GM12873 (cell line): ENCODE data around the gene PARVB.

ENCODE experiments used
- TF ChIP-seq, protein P1 (sequence below): IDR thresholded peaks from 2 replicates; pipeline ENCODE4 v1.5.1; 2012; ENCODE audit warnings: low read depth, mild to moderate bottlenecking, moderate library complexity, low read length, control low read depth; ENCODE audit not compliant: insufficient read depth; ENCODE audit errors: missing control alignments

PARVB gene

DNA sequence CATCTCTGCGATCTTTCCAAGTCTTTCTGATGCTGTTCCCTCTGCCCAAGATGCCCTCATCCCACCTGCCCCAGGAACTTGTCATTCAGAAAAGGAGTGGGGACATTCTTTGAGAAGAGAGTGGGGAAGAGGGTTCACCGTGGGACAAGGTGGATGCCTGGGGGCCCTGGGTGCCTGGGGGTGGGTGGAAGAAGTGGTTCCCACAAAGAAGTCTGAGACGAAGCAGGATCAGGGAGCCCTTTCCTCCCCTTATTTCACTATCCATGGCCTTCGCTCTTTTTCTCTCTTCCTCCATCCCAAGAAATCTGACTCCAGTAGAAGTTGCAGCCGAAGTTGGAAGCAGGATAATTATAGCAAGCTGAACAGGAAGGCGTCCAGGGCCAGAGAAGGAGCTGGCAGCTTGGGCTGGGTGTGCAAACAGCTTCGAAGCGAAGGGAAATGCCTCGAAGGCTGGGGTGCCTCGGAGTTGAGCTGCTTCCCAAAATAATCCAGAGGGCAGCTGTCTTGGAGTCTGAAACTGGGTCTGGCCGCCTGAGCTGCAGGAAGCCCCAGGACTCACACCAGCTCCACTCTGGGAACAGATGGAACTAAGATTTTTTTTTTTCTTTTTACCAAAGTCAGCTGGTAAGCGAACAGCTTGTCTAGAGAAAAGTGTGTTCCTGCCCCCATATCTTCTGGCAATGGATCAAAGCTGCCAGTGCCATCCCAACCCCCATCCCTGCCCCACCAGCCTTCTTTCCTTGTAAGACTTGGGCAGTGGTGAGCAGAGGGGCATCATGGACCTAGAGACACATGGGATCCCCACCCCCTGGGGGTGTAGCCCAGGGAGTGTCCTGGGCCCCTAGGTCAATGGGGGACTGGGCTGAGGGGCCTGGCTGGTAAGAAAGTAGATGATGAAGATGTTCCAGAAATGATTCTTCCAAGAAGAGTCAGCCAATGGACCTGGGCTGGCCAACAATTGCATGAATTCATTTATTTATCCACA is 188.1 kb downstream of the PARVB start:
- TF ChIP-seq, protein P1, sequence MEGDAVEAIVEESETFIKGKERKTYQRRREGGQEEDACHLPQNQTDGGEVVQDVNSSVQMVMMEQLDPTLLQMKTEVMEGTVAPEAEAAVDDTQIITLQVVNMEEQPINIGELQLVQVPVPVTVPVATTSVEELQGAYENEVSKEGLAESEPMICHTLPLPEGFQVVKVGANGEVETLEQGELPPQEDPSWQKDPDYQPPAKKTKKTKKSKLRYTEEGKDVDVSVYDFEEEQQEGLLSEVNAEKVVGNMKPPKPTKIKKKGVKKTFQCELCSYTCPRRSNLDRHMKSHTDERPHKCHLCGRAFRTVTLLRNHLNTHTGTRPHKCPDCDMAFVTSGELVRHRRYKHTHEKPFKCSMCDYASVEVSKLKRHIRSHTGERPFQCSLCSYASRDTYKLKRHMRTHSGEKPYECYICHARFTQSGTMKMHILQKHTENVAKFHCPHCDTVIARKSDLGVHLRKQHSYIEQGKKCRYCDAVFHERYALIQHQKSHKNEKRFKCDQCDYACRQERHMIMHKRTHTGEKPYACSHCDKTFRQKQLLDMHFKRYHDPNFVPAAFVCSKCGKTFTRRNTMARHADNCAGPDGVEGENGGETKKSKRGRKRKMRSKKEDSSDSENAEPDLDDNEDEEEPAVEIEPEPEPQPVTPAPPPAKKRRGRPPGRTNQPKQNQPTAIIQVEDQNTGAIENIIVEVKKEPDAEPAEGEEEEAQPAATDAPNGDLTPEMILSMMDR = no peak

DNA sequence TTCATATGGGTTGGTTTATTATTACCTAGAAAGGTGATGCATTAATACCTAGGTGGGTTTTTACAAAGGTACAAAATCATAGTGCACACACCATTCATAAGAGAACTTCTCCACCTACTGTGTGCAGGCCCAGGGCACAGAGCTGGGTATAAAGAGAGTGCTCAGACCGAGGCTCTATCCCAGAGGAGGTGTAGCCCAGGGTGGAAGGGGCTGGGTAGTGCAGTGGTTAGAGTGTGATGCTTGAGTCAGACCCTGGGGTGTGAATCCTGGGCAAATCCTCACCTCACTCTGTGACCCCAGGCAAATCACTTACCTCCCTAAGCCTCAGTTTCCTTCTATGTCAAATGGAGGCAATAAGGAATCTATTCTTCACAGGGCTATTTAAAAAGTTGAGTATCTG is 188.8 kb downstream of the PARVB start:
- TF ChIP-seq, protein P1 = no peak

DNA sequence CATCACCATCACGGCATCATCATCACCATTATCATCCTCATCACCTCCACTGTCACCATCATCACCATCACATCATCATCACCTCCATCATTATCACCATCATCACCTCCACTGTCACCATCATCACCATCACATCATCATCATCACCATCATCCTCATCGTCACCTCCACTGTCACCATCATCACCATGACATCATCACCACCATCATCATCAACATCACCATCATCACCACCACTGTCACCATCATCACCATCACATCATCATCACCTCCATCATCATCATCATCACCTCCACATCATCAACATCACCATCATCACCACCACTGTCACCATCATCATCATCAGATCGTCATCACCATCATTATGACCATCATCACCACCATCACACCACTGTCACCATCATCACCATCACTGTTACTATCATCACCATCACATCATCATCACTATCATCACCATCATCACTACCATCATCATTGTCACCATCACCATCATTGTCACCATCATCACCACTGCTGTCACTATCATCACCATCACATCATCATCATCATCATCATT is 189.5 kb downstream of the PARVB start:
- TF ChIP-seq, protein P1 = no peak

DNA sequence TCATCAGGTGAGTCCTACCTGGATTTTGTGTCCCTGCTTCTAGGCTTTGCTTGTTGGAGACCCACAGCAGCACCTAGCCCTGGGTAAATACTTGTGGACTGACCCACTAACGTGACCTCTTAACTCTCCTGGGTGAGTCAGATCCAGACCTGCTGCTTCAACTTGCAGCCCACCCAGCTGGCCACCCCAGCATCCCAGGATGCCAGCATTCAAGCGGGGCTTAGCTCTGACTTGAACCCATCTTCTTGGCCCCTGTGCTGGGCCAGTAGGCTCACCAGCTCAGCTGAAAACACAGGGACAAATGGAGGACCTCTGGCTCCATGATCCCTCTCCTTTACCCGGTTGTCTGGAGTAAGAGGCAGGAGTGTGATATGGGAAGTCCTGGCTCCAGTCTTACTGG is 190.1 kb downstream of the PARVB start:
- TF ChIP-seq, protein P1 = no peak

DNA sequence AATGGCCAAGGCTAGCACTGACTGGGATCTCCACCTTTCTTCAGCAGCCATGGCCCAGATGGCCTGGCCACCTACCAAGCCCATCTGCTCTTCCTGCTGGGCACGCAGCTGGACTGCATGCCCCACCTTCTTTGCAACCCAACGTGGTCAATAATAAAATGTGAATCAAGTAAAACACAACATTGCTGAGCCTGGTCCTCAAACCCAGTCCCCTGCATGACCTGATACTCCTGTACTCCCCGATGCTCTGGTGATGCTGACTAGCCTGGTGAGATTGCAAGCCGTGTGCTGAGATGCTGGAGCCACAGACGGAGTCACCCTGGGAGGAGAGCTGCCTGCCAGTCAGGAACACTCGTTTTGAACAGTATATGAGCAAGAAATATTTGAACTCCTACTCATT is 190.7 kb downstream of the PARVB start:
- TF ChIP-seq, protein P1 = no peak

DNA sequence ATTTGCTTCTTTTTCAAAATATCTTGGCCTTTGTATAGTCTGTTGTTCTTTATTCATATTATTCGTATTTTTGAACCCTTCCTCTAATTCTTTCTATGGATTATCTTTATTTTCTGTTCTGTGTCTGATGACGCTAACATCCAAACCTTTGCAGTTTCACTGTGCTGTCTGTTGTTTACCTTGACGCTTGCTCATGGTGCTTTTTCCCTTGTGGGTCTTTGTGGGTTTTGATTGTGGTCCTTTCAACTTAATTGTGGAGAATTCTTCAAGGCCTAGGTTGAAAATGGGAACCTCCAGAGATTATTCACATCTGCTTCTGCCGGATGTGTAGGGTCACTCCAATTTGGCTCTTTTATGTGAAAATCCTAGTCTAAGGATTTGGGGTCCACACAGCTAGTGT is 191.2 kb downstream of the PARVB start:
- TF ChIP-seq, protein P1 = no peak

DNA sequence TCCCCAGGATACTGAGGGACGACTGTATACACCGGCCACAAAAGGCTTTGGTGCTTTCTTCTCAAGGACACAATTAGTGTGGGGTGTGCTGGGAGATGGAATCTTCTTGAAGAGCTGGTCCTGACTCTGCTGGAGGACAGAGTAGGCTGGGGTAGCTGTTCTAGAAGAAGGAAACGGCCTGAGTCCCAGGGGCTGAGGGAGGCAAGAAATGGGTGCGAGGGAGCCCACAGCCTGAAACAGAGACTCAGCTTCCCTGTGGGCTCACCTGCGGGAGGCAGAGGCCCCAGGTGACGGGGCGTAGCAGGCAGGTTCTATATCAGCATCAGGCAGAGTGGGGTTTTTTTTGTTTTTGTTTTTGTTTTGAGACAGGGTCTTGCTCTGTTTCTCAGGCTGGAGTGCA is 193.2 kb downstream of the PARVB start:
- TF ChIP-seq, protein P1 = no peak
